ENCODE data around the gene FAM181A. TPM values are rescaled to one million over a fixed set of nuclear protein-coding genes. Genes with fewer than 3 reads are reported as not detected.

The FAM181A gene
- total and polyA plus RNA-seq, 4 donors, result not detected

- no peaks in the 10 kb centered on the region for H3K9me3 ChIP-seq (ENCODE audit: control insufficient read depth, low read length)
- WGBS, 2 donors, result 28 to 40% methylated on average over 6 of the region's 6 CpGs
- peaks cover 0 to 3% of the 10 kb centered on the region in 2 donors for H3K4me1 ChIP-seq (ENCODE audit: control insufficient read depth in 1 of 2, insufficient read depth in 2 of 2, low read length in 2 of 2)
- ATAC-seq (ENCODE audit: low FRiP score), result no peak
- intact Hi-C loops (cut with DNase I), result no loop called here
- H3K27ac ChIP-seq (ENCODE audit: low read depth in 1 of 2, low read length in 2 of 2), result peak overlapping the region; percentile 53 to 73
- no peaks in the 10 kb centered on the region for H3K36me3 ChIP-seq (ENCODE audit: control insufficient read depth in 1 of 2, insufficient read depth in 2 of 2, low read length in 1 of 2)
- no peak for DNase-seq
- H3K27me3 ChIP-seq (ENCODE audit: control insufficient read depth in 1 of 2, insufficient read depth in 2 of 2, low read length in 1 of 2), result no peaks in the 10 kb centered on the region
- H3K4me3 ChIP-seq (ENCODE audit: low read length in 2 of 2), result peak overlapping the region; percentile 0 to 76
Measured at GRCh38 chr14:93974299-93974698, 47.2 kb downstream of the FAM181A start.

- intact Hi-C loops (cut with DNase I), result loop anchor here in 1 of 2 donors (5.0 kb wide), 1 partner anchor 1328 kb away; no protein-coding TSS in a partner anchor
- Histone ChIP-seq H3K27me3 (ENCODE audit: control insufficient read depth in 1 of 2, insufficient read depth in 2 of 2, low read length in 1 of 2) (no peaks in the 10 kb centered on the region), H3K27ac (ENCODE audit: low read depth in 1 of 2, low read length in 2 of 2) (peak overlapping the region; percentile 53 to 73), H3K9me3 (ENCODE audit: control insufficient read depth, low read length) (no peaks in the 10 kb centered on the region), H3K4me3 (ENCODE audit: low read length in 2 of 2) (peak overlapping the region; percentile 0 to 76), H3K4me1 (ENCODE audit: control insufficient read depth in 1 of 2, insufficient read depth in 2 of 2, low read length in 2 of 2) (peaks cover 0 to 3% of the 10 kb centered on the region in 2 donors), H3K36me3 (ENCODE audit: control insufficient read depth in 1 of 2, insufficient read depth in 2 of 2, low read length in 1 of 2) (no peaks in the 10 kb centered on the region)
- 32 to 42% methylated on average over 12 of the region's 12 CpGs for WGBS, 2 donors
- no peak for ATAC-seq (ENCODE audit: low FRiP score)
- DNase-seq, result no peak
Measured at GRCh38 chr14:93974833-93975232, 47.7 kb downstream of the FAM181A start.

- peak overlapping the region; percentile 58 to 76 for H3K4me3 ChIP-seq (ENCODE audit: low read length in 2 of 2)
- 9% methylated on average over 9 of the region's 9 CpGs for WGBS, 2 donors
- no peaks in the 10 kb centered on the region for H3K9me3 ChIP-seq (ENCODE audit: control insufficient read depth, low read length)
- no peaks in the 10 kb centered on the region for H3K36me3 ChIP-seq (ENCODE audit: control insufficient read depth in 1 of 2, insufficient read depth in 2 of 2, low read length in 1 of 2)
- DNase-seq, result no peak
- H3K27me3 ChIP-seq (ENCODE audit: control insufficient read depth in 1 of 2, insufficient read depth in 2 of 2, low read length in 1 of 2), result no peaks in the 10 kb centered on the region
- peak overlapping the region in 1 of 2 donors; percentile 93 for H3K27ac ChIP-seq (ENCODE audit: low read depth in 1 of 2, low read length in 2 of 2)
- H3K4me1 ChIP-seq (ENCODE audit: control insufficient read depth in 1 of 2, insufficient read depth in 2 of 2, low read length in 2 of 2), result peaks cover 3% of the 10 kb centered on the region in 2 donors
- no peak for ATAC-seq (ENCODE audit: low FRiP score)
- intact Hi-C loops (cut with DNase I), result loop anchor here in 1 of 2 donors (5.0 kb wide), 1 partner anchor 1329 kb away; no protein-coding TSS in a partner anchor
Measured at GRCh38 chr14:93975791-93976476, 48.8 kb downstream of the FAM181A start.

GRCh38 chr14:93976477-93977057 lies 49.4 kb downstream of the FAM181A start, which contains the start of gene ASB2:
ASB2 (minus strand) TSS chr14:93976570; CDS start chr14:93964539, 12,031 bp downstream.
- H3K27ac ChIP-seq (ENCODE audit: low read depth in 1 of 2, low read length in 2 of 2), result peak within 1 kb of the TSS; percentile 86 to 93
- DNase-seq, result no peak
- peaks cover 3 to 7% of the 10 kb centered on the region in 2 donors for H3K4me1 ChIP-seq (ENCODE audit: control insufficient read depth in 1 of 2, insufficient read depth in 2 of 2, low read length in 2 of 2)
- no peaks in the 10 kb centered on the region for H3K27me3 ChIP-seq (ENCODE audit: control insufficient read depth in 1 of 2, insufficient read depth in 2 of 2, low read length in 1 of 2)
- WGBS, 2 donors, result 0 to 4% methylated on average over 12 of the region's 12 CpGs
- peak; percentile 69 for ATAC-seq (ENCODE audit: low FRiP score)
- H3K36me3 ChIP-seq (ENCODE audit: control insufficient read depth in 1 of 2, insufficient read depth in 2 of 2, low read length in 1 of 2), result no peaks in the 10 kb centered on the region
- H3K4me3 ChIP-seq (ENCODE audit: low read length in 2 of 2), result peak within 1 kb of the TSS; percentile 58 to 76
- H3K9me3 ChIP-seq (ENCODE audit: control insufficient read depth, low read length), result no peaks in the 10 kb centered on the region
- intact Hi-C loops (cut with DNase I), result loop anchor here in 1 of 2 donors (5.0 kb wide), 1 partner anchor 1329 kb away; no protein-coding TSS in a partner anchor

GRCh38 chr14:93977171-93977570 lies 50.0 kb downstream of the FAM181A start:
- Histone ChIP-seq H3K27me3 (ENCODE audit: control insufficient read depth in 1 of 2, insufficient read depth in 2 of 2, low read length in 1 of 2) (no peaks in the 10 kb centered on the region), H3K4me1 (ENCODE audit: control insufficient read depth in 1 of 2, insufficient read depth in 2 of 2, low read length in 2 of 2) (peaks cover 3 to 7% of the 10 kb centered on the region in 2 donors), H3K36me3 (ENCODE audit: control insufficient read depth in 1 of 2, insufficient read depth in 2 of 2, low read length in 1 of 2) (no peaks in the 10 kb centered on the region), H3K4me3 (ENCODE audit: low read length in 2 of 2) (no peak overlapping the region), H3K9me3 (ENCODE audit: control insufficient read depth, low read length) (no peaks in the 10 kb centered on the region), H3K27ac (ENCODE audit: low read depth in 1 of 2, low read length in 2 of 2) (peak overlapping the region; percentile 86 to 93)
- ATAC-seq (ENCODE audit: low FRiP score) (no peak), DNase-seq (no peak)
- WGBS, 2 donors, result 59% methylated on average over 5 of the region's 5 CpGs
- intact Hi-C loops (cut with DNase I), result loop anchor here in 1 of 2 donors (5.0 kb wide), 1 partner anchor 1330 kb away; no protein-coding TSS in a partner anchor

- no peak for ATAC-seq (ENCODE audit: low FRiP score)
- no peaks in the 10 kb centered on the region for H3K9me3 ChIP-seq (ENCODE audit: control insufficient read depth, low read length)
- H3K36me3 ChIP-seq (ENCODE audit: control insufficient read depth in 1 of 2, insufficient read depth in 2 of 2, low read length in 1 of 2), result no peaks in the 10 kb centered on the region
Measured at GRCh38 chr14:93977790-93978581, 50.8 kb downstream of the FAM181A start.

GRCh38 chr14:93978735-93979134 lies 51.6 kb downstream of the FAM181A start:
- ATAC-seq (ENCODE audit: low FRiP score) (no peak), DNase-seq (no peak)
- H3K4me3 ChIP-seq (ENCODE audit: low read length in 2 of 2), result no peak overlapping the region
- WGBS, 2 donors, result 74 to 85% methylated on average over 4 of the region's 4 CpGs
- intact Hi-C loops (cut with DNase I), result loop anchor here in 1 of 2 donors (5.0 kb wide), 1 partner anchor 1331 kb away; no protein-coding TSS in a partner anchor
- H3K4me1 ChIP-seq (ENCODE audit: control insufficient read depth in 1 of 2, insufficient read depth in 2 of 2, low read length in 2 of 2), result peaks cover 0 to 7% of the 10 kb centered on the region in 2 donors
- no peaks in the 10 kb centered on the region for H3K27me3 ChIP-seq (ENCODE audit: control insufficient read depth in 1 of 2, insufficient read depth in 2 of 2, low read length in 1 of 2)
- H3K36me3 ChIP-seq (ENCODE audit: control insufficient read depth in 1 of 2, insufficient read depth in 2 of 2, low read length in 1 of 2), result no peaks in the 10 kb centered on the region
- peak overlapping the region; percentile 49 to 86 for H3K27ac ChIP-seq (ENCODE audit: low read depth in 1 of 2, low read length in 2 of 2)
- H3K9me3 ChIP-seq (ENCODE audit: control insufficient read depth, low read length), result no peaks in the 10 kb centered on the region

More at GRCh38 chr14:93977790-93978581, 50.8 kb downstream of the FAM181A start:
- DNase-seq, result no peak
- Histone ChIP-seq H3K4me1 (ENCODE audit: control insufficient read depth in 1 of 2, insufficient read depth in 2 of 2, low read length in 2 of 2) (peaks cover 3 to 7% of the 10 kb centered on the region in 2 donors), H3K4me3 (ENCODE audit: low read length in 2 of 2) (no peak overlapping the region), H3K27ac (ENCODE audit: low read depth in 1 of 2, low read length in 2 of 2) (peak overlapping the region; percentile 86 to 93), H3K27me3 (ENCODE audit: control insufficient read depth in 1 of 2, insufficient read depth in 2 of 2, low read length in 1 of 2) (no peaks in the 10 kb centered on the region)
- 89 to 90% methylated on average over 11 of the region's 11 CpGs for WGBS, 2 donors
- intact Hi-C loops (cut with DNase I), result loop anchor here in 1 of 2 donors (5.0 kb wide), 1 partner anchor 1331 kb away; no protein-coding TSS in a partner anchor

Data from aorta (tissue), 5 donors.